HepG2 (cell line): ENCODE data around the gene MLYCD. TPM values are rescaled to one million over a fixed set of nuclear protein-coding genes. Genes with fewer than 3 reads are reported as not detected.

Source experiments
- GABPB1 ChIP-seq: IDR thresholded peaks from 2 replicates; pipeline ENCODE4 v1.6.1; 2016; ENCODE audit warnings: mild to moderate bottlenecking, missing genetic modification reagents, moderate library complexity, missing compliant biosample characterization
- GTF3A ChIP-seq: sonication (generic); formaldehyde crosslinking; conservative IDR thresholded peaks from 2 replicates; pipeline ENCODE4 v1.4.0; 2020; ENCODE audit warnings: mild to moderate bottlenecking, missing genetic modification reagents
- SNAPC2 ChIP-seq: sonication (generic); formaldehyde crosslinking; IDR thresholded peaks from 2 replicates; pipeline ENCODE4 v1.8.1; 2022; ENCODE audit warnings: mild to moderate bottlenecking, missing genetic modification reagents
- STAT5B ChIP-seq: sonication (generic); formaldehyde crosslinking; IDR thresholded peaks from 2 replicates; pipeline ENCODE4 v1.4.0; 2020; ENCODE audit warnings: missing genetic modification reagents
- ZNF225 ChIP-seq: sonication (generic); formaldehyde crosslinking; IDR thresholded peaks from 2 replicates; pipeline ENCODE4 v1.4.0; 2020; ENCODE audit warnings: mild to moderate bottlenecking, missing genetic modification reagents
- ZNF282 ChIP-seq: fragments of 450-650 bp; IDR thresholded peaks from 2 replicates; pipeline ENCODE4 v1.6.1; 2018; ENCODE audit not compliant: partially characterized antibody
- ZNF383 ChIP-seq: sonication (generic); formaldehyde crosslinking; IDR thresholded peaks from 2 replicates; pipeline ENCODE4 v1.4.0; 2020; ENCODE audit warnings: missing genetic modification reagents, mild to moderate bottlenecking, borderline replicate concordance
- ZNF430 ChIP-seq: sonication (generic); formaldehyde crosslinking; IDR thresholded peaks from 2 replicates; pipeline ENCODE4 v1.9.0; 2021; ENCODE audit warnings: mild to moderate bottlenecking, missing genetic modification reagents
- ZNF441 ChIP-seq: sonication (generic); formaldehyde crosslinking; IDR thresholded peaks from 2 replicates; pipeline ENCODE4 v1.7.0; 2021; ENCODE audit warnings: missing genetic modification reagents, borderline replicate concordance
- ZNF550 ChIP-seq: sonication (generic); formaldehyde crosslinking; IDR thresholded peaks from 2 replicates; pipeline ENCODE4 v1.4.0; 2020; ENCODE audit warnings: mild to moderate bottlenecking, missing genetic modification reagents, borderline replicate concordance
- ZNF562 ChIP-seq: sonication (generic); formaldehyde crosslinking; IDR thresholded peaks from 2 replicates; pipeline ENCODE4 v1.8.0; 2022; ENCODE audit warnings: missing genetic modification reagents, borderline replicate concordance
- ZNF605 ChIP-seq: sonication (generic); formaldehyde crosslinking; IDR thresholded peaks from 2 replicates; pipeline ENCODE4 v1.8.0; 2022; ENCODE audit warnings: mild to moderate bottlenecking, missing genetic modification reagents
- ZSCAN20 ChIP-seq: sonication (generic); formaldehyde crosslinking; IDR thresholded peaks from 2 replicates; pipeline ENCODE4 v1.4.0; 2020; ENCODE audit warnings: missing genetic modification reagents, mild to moderate bottlenecking, borderline replicate concordance
- ZZZ3 ChIP-seq: sonication (generic); formaldehyde crosslinking; IDR thresholded peaks from 2 replicates; pipeline ENCODE4 v1.4.0; 2020; ENCODE audit warnings: missing genetic modification reagents, mild to moderate bottlenecking, borderline replicate concordance
- polyA plus RNA-seq, 8 experiments: library from polyadenylated mRNA; depleted of rRNA in 3 of 8; stranded (reverse) in 7 of 8; unstranded in 1 of 8; fragments of >200 nt; fragmentation: Illumina TruSeq in 4 of 8; extraction: Trizol in 4 of 8; gene quantifications; 2 replicates each; pipeline versions ENCODE4 v1.2.1 to v1.2.3, GENCODE V29; 2011 to 2016; ENCODE audit warnings: low read depth in 4 of 8, missing spikeins in 1 of 8, mixed read lengths in 1 of 8; ENCODE audit not compliant: insufficient read depth in 1 of 8
- total RNA-seq, 5 experiments: library from RNA; depleted of rRNA; stranded (reverse); fragments of >200 nt; fragmentation: Illumina TruSeq; extraction: Trizol; gene quantifications; 2 replicates each; pipeline ENCODE4 v1.2.3, GENCODE V29; 2016; ENCODE audit warnings: low read depth in 1 of 5
- TF ChIP-seq, protein P1 (sequence below): sonication (generic); formaldehyde crosslinking; IDR thresholded peaks from 2 replicates; pipeline ENCODE4 v1.4.0; 2020; ENCODE audit warnings: missing genetic modification reagents, borderline replicate concordance
- TF ChIP-seq, protein P2 (sequence below): sonication (generic); formaldehyde crosslinking; IDR thresholded peaks from 2 replicates; pipeline ENCODE4 v1.4.0; 2020; ENCODE audit warnings: missing genetic modification reagents, borderline replicate concordance
- TF ChIP-seq, protein P3 (sequence below): IDR thresholded peaks from 2 replicates; pipeline ENCODE4 v1.6.1; 2016
- TF ChIP-seq, protein P4 (sequence below): sonication (generic); formaldehyde crosslinking; IDR thresholded peaks from 2 replicates; pipeline ENCODE4 v1.5.1; 2020; ENCODE audit warnings: missing genetic modification reagents, mild to moderate bottlenecking, borderline replicate concordance

MLYCD gene
- total and polyA plus RNA-seq, 2 of the 13 experiments (the other 11 are each of a cell fraction or from before 2014, with no cell fraction given): 1.8 to 4.0 TPM

DNA sequence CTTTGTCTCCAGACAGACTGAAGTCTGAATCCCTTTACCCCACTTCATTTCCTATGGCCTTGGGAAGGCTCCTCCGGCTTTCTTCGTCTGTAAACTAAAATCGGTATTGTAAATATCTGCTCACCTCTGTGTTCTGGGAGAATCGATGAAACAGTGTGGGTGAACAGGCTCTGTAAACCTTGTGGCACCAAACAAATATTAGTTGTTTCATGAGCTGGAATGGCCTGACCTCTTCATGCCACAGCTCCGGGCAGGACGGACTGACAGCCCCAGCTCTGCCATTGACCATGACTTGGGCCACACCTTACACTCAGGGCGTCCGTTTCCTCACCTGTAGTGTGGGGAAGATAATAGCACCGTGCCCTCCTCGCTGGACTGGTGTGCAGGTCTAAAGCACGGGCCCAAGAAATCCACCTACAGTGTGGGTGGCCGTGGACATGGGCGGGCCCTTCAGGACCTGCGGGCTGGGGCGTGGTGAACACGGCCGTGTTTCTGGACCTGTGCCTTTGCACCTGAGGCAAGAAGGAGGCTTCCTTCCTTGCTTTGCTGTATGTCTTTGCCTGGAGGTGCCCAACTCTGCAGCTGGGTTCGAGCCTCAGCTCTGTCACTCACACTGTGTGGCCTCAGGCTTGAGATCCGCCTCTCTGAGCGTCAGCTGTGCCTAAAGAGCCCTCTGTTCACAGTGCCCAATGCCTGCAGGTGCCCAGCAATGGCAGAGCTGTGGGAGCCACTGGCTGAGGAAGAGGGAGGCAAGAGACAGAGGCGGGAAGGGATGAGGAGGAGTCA lies 48.1 kb downstream of the MLYCD start (continued):
- TF ChIP-seq, protein P1, sequence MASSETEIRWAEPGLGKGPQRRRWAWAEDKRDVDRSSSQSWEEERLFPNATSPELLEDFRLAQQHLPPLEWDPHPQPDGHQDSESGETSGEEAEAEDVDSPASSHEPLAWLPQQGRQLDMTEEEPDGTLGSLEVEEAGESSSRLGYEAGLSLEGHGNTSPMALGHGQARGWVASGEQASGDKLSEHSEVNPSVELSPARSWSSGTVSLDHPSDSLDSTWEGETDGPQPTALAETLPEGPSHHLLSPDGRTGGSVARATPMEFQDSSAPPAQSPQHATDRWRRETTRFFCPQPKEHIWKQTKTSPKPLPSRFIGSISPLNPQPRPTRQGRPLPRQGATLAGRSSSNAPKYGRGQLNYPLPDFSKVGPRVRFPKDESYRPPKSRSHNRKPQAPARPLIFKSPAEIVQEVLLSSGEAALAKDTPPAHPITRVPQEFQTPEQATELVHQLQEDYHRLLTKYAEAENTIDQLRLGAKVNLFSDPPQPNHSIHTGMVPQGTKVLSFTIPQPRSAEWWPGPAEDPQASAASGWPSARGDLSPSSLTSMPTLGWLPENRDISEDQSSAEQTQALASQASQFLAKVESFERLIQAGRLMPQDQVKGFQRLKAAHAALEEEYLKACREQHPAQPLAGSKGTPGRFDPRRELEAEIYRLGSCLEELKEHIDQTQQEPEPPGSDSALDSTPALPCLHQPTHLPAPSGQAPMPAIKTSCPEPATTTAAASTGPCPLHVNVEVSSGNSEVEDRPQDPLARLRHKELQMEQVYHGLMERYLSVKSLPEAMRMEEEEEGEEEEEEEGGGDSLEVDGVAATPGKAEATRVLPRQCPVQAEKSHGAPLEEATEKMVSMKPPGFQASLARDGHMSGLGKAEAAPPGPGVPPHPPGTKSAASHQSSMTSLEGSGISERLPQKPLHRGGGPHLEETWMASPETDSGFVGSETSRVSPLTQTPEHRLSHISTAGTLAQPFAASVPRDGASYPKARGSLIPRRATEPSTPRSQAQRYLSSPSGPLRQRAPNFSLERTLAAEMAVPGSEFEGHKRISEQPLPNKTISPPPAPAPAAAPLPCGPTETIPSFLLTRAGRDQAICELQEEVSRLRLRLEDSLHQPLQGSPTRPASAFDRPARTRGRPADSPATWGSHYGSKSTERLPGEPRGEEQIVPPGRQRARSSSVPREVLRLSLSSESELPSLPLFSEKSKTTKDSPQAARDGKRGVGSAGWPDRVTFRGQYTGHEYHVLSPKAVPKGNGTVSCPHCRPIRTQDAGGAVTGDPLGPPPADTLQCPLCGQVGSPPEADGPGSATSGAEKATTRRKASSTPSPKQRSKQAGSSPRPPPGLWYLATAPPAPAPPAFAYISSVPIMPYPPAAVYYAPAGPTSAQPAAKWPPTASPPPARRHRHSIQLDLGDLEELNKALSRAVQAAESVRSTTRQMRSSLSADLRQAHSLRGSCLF: no peak
- TF ChIP-seq ZZZ3 (CRISPR knock-in tag): no peak
- no peak for TF ChIP-seq ZNF605 (CRISPR knock-in tag)
- TF ChIP-seq ZSCAN20 (CRISPR knock-in tag): no peak
- 0 out of 2 replicates have a peak, but pooled peaks have one; percentile 3 for TF ChIP-seq ZNF430 (CRISPR knock-in tag)
- TF ChIP-seq ZNF441 (CRISPR knock-in tag): no peak
- no peak for TF ChIP-seq ZNF282
- TF ChIP-seq, protein P2, sequence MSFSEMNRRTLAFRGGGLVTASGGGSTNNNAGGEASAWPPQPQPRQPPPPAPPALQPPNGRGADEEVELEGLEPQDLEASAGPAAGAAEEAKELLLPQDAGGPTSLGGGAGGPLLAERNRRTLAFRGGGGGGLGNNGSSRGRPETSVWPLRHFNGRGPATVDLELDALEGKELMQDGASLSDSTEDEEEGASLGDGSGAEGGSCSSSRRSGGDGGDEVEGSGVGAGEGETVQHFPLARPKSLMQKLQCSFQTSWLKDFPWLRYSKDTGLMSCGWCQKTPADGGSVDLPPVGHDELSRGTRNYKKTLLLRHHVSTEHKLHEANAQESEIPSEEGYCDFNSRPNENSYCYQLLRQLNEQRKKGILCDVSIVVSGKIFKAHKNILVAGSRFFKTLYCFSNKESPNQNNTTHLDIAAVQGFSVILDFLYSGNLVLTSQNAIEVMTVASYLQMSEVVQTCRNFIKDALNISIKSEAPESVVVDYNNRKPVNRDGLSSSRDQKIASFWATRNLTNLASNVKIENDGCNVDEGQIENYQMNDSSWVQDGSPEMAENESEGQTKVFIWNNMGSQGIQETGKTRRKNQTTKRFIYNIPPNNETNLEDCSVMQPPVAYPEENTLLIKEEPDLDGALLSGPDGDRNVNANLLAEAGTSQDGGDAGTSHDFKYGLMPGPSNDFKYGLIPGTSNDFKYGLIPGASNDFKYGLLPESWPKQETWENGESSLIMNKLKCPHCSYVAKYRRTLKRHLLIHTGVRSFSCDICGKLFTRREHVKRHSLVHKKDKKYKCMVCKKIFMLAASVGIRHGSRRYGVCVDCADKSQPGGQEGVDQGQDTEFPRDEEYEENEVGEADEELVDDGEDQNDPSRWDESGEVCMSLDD (CRISPR knock-in tag): no peak
- no peak for TF ChIP-seq ZNF383 (CRISPR knock-in tag)
- TF ChIP-seq GABPB1: no peak
- TF ChIP-seq ZNF550 (CRISPR knock-in tag): no peak
- TF ChIP-seq, protein P3, sequence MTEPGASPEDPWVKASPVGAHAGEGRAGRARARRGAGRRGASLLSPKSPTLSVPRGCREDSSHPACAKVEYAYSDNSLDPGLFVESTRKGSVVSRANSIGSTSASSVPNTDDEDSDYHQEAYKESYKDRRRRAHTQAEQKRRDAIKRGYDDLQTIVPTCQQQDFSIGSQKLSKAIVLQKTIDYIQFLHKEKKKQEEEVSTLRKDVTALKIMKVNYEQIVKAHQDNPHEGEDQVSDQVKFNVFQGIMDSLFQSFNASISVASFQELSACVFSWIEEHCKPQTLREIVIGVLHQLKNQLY: peak; percentile 45; the same call in 1 of the 2 replicates
- 0 out of 2 replicates have a peak, but pooled peaks have one; percentile 23 for TF ChIP-seq ZNF225 (CRISPR knock-in tag)
- TF ChIP-seq SNAPC2 (CRISPR knock-in tag): no peak
- TF ChIP-seq, protein P4, sequence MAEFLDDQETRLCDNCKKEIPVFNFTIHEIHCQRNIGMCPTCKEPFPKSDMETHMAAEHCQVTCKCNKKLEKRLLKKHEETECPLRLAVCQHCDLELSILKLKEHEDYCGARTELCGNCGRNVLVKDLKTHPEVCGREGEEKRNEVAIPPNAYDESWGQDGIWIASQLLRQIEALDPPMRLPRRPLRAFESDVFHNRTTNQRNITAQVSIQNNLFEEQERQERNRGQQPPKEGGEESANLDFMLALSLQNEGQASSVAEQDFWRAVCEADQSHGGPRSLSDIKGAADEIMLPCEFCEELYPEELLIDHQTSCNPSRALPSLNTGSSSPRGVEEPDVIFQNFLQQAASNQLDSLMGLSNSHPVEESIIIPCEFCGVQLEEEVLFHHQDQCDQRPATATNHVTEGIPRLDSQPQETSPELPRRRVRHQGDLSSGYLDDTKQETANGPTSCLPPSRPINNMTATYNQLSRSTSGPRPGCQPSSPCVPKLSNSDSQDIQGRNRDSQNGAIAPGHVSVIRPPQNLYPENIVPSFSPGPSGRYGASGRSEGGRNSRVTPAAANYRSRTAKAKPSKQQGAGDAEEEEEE (CRISPR knock-in tag): no peak
- TF ChIP-seq GTF3A (CRISPR knock-in tag): no peak
- TF ChIP-seq ZNF562 (CRISPR knock-in tag): no peak
- no peak for TF ChIP-seq STAT5B (CRISPR knock-in tag)
